ENCODE results near the gene DSTN.

- TF ChIP-seq, protein P1, sequence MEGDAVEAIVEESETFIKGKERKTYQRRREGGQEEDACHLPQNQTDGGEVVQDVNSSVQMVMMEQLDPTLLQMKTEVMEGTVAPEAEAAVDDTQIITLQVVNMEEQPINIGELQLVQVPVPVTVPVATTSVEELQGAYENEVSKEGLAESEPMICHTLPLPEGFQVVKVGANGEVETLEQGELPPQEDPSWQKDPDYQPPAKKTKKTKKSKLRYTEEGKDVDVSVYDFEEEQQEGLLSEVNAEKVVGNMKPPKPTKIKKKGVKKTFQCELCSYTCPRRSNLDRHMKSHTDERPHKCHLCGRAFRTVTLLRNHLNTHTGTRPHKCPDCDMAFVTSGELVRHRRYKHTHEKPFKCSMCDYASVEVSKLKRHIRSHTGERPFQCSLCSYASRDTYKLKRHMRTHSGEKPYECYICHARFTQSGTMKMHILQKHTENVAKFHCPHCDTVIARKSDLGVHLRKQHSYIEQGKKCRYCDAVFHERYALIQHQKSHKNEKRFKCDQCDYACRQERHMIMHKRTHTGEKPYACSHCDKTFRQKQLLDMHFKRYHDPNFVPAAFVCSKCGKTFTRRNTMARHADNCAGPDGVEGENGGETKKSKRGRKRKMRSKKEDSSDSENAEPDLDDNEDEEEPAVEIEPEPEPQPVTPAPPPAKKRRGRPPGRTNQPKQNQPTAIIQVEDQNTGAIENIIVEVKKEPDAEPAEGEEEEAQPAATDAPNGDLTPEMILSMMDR (conservative IDR thresholded peaks at IDR 0.05; ENCODE audit: low read length), result peak; percentile 62
- TF ChIP-seq EZH2phosphoT487 (IDR thresholded peaks at IDR 0.05; ENCODE audit: borderline replicate concordance), result no peak
Observed at GRCh38 chr20:17648791-17649730, 79.2 kb downstream of the DSTN start.

Data from Loucy (cell line).